Loucy (cell line): ENCODE data around the gene ENTREP3.

ENCODE experiments used
- EZH2phosphoT487 ChIP-seq: fragments of 200-600 bp; IDR thresholded peaks from 2 replicates; pipeline ENCODE4 v1.6.1; 2018; ENCODE audit warnings: antibody characterized with exemption, mild to moderate bottlenecking, moderate library complexity, borderline replicate concordance
- TF ChIP-seq, protein P1 (sequence below): fragments of 200-600 bp; sonication (generic); conservative IDR thresholded peaks from 2 replicates; pipeline ENCODE4 v1.5.1; 2014; ENCODE audit warnings: mild to moderate bottlenecking, antibody characterized with exemption, low read length

DNA sequence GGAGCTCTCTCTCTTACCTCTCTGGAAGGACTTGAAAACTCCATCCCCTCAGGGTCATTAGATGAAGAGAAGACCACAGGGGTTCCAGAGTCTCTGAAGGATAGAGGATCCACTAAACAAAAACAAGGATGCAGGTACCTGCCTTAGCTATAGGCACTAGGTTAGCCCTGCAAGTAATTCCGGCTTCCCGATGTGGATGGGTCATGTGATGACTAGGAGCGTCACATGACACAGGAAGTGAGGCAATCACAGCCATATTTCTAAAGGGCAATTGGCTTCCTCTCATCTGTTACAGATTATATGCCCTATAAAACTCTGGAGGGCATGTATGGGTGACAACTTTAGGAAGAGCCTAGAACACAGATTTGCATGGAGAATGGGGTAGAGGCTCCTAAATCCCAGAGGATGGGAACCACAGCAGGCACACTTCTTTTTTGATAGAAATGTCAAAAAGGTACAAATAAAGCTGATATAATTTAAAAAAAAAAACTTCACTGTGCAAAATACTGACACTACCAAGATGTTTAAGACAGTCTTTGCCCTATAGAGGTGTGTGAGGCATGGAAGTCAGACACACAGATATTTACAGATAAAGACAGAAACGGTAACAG lies 14.1 kb downstream of the ENTREP3 start:
- TF ChIP-seq, protein P1, sequence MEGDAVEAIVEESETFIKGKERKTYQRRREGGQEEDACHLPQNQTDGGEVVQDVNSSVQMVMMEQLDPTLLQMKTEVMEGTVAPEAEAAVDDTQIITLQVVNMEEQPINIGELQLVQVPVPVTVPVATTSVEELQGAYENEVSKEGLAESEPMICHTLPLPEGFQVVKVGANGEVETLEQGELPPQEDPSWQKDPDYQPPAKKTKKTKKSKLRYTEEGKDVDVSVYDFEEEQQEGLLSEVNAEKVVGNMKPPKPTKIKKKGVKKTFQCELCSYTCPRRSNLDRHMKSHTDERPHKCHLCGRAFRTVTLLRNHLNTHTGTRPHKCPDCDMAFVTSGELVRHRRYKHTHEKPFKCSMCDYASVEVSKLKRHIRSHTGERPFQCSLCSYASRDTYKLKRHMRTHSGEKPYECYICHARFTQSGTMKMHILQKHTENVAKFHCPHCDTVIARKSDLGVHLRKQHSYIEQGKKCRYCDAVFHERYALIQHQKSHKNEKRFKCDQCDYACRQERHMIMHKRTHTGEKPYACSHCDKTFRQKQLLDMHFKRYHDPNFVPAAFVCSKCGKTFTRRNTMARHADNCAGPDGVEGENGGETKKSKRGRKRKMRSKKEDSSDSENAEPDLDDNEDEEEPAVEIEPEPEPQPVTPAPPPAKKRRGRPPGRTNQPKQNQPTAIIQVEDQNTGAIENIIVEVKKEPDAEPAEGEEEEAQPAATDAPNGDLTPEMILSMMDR: no peak
- no peak for TF ChIP-seq EZH2phosphoT487
